ENCODE results near the gene YWHAG. TPM values are rescaled to one million over a fixed set of nuclear protein-coding genes. Genes with fewer than 3 reads are reported as not detected.

The YWHAG gene
- total and polyA plus RNA-seq, 9 of the 15 experiments (the other 6 are each of a cell fraction or from before 2014, with no cell fraction given): 30.4 to 246 (median 94.5) TPM

DNA sequence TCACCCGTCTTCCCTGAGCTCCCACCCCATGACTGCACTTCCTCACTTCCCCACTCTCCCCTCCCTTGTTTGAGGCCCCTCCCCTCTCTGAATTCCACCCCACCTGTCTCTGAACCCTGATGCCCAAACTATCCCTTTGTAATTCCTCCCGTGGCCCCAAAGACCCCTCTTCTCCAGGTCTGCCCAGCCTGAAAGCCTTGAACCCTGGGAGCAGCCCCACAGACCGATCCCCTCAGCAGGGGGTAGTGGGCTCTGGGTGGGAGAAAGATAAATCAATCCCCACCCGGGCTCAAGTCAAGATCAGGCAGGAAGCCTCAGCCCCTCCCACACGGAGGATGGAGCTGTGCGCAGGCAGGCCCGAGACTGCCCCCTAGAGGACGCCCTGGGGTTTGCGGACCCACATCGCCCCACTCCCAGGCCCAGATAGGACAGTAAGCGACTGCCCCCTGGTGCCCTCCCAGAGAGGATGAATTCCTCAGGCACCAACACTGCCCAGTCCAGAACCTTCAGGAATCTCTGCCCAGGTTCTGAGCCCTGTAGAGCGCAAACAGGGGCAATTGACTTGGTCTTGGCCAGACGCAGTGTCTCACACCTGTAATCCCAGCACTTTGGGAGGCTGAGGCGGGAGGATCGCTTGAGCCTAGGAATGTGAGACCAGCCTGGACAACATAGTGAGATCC lies 44.6 kb downstream of the YWHAG start:
- DNase-seq (ENCODE audit: extremely low read depth in 1 of 4, low spot score in 3 of 4) (peak; percentile 95 to 98 (median 96)), FAIRE-seq (peak; percentile 98), ATAC-seq (peak; percentile 73)
- Histone ChIP-seq H3K4me3 (no peak overlapping the region), H3K27me3 (ENCODE audit: control insufficient read depth in 2 of 2, insufficient read depth in 2 of 2, low read length in 2 of 2) (no peaks in the 10 kb centered on the region), H3K4me2 (ENCODE audit: insufficient read depth, low read length) (no peak overlapping the region), H3K9me1 (ENCODE audit: control insufficient read depth, insufficient read depth, low read length) (no peaks in the 10 kb centered on the region), H4K20me1 (replicated peaks; ENCODE audit: control insufficient read depth, insufficient read depth, low read length) (no peaks in the 10 kb centered on the region), H3K9ac (ENCODE audit: insufficient read depth in 1 of 2, low read depth in 2 of 2, low read length in 2 of 2) (peak overlapping the region in 1 of 2 experiments; percentile 26; a peak in 1 of 4 replicates), H3K9me3 (replicated peaks; ENCODE audit: control insufficient read depth, insufficient read depth, low read depth, low read length) (no peaks in the 10 kb centered on the region), H3K4me1 (replicated peaks in 1 of 2; ENCODE audit: control insufficient read depth in 2 of 2, insufficient read depth in 2 of 2, low read length in 2 of 2) (peaks cover 25 to 42% of the 10 kb centered on the region in 2 experiments; a peak in 4 of 5 replicates), H3K36me3 (ENCODE audit: control insufficient read depth, insufficient read depth, low read length) (no peaks in the 10 kb centered on the region), H3K27ac (ENCODE audit: extremely low read depth, low read depth, low read length) (no peak overlapping the region), H3K79me2 (ENCODE audit: control insufficient read depth, insufficient read depth, low read length) (peaks cover 11% of the 10 kb centered on the region), H2AFZ (ENCODE audit: low read depth, low read length) (peak overlapping the region; percentile 53)
- BruUV-seq (replicated peaks): no TSS peak
- POLR2A ChIA-PET: interaction anchor here (0.5 to 1.3 kb wide), 5 partner anchors 8 to 97 kb away, joined by 3 to 5 read pairs (median 3); no protein-coding TSS in a partner anchor
- CTCF ChIA-PET (ENCODE audit: low intra/inter-chr PET ratio): interaction anchor here (0.5 to 4.1 kb wide), 14 partner anchors 12 to 1897 kb away, joined by 3 to 111 read pairs (median 4); partner anchors contain the start of gene HSPB1
- WGBS (ENCODE audit: insufficient coverage, low coverage, missing lambda C conversion rate): 1% methylated on average over 15 of the region's 15 CpGs
- intact Hi-C loops (cut with micrococcal nuclease) (loop anchor here (1.0 to 5.0 kb wide), 5 partner anchors 23 to 447 kb away; no protein-coding TSS in a partner anchor), in situ Hi-C loops (cut with MboI) (loop anchor here (5.0 kb wide), 1 partner anchor 137 kb away; no protein-coding TSS in a partner anchor)
- TF ChIP-seq TFAM (CRISPR knock-in tag; conservative IDR thresholded peaks at IDR 0.05) (no peak), HNRNPUL1 (IDR thresholded peaks at IDR 0.05; ENCODE audit: low read length) (no peak), PURB (CRISPR knock-in tag; IDR thresholded peaks at IDR 0.05; ENCODE audit: low read depth) (no peak), SMARCA5 (IDR thresholded peaks at IDR 0.05) (peak; percentile 94), CBX8 (IDR thresholded peaks at IDR 0.05; ENCODE audit: borderline replicate concordance, extremely low read depth, low read depth, low read length, poor library complexity, severe bottlenecking) (no peak), NFATC3 (IDR thresholded peaks at IDR 0.05) (peak; percentile 25; the same call in 1 of the 2 replicates), ZNF224 (CRISPR knock-in tag; IDR thresholded peaks at IDR 0.05) (no peak), KDM1A (IDR thresholded peaks at IDR 0.05) (peak; percentile 71 to 74; a peak in 3 of 4 replicates), ZNF133 (CRISPR knock-in tag; IDR thresholded peaks at IDR 0.05) (no peak), HEY1 (CRISPR knock-in tag; IDR thresholded peaks at IDR 0.05; ENCODE audit: borderline replicate concordance) (no peak), SP2 (IDR thresholded peaks at IDR 0.05; ENCODE audit: extremely low read depth, low read depth, low read length, poor library complexity, severe bottlenecking) (no peak), ZSCAN32 (CRISPR knock-in tag; IDR thresholded peaks at IDR 0.05) (no peak), ZNF780A (CRISPR knock-in tag; IDR thresholded peaks at IDR 0.05) (no peak), CCAR2 (IDR thresholded peaks at IDR 0.05; ENCODE audit: low read depth, low read length) (no peak), ZNF512 (tag; IDR thresholded peaks at IDR 0.05) (no peak), NCOA2 (IDR thresholded peaks at IDR 0.05; ENCODE audit: partially characterized antibody in 2 of 2) (no peak), ZBED1 (IDR thresholded peaks at IDR 0.05) (0 out of 2 replicates have a peak, but pooled peaks have one; percentile 22), NFIX (CRISPR knock-in tag; IDR thresholded peaks at IDR 0.05; ENCODE audit: low read depth) (no peak), TCF3 (CRISPR knock-in tag; IDR thresholded peaks at IDR 0.05) (peak; percentile 45), GTF2A2 (tag; IDR thresholded peaks at IDR 0.05) (no peak)
- TF ChIP-seq, protein P1, sequence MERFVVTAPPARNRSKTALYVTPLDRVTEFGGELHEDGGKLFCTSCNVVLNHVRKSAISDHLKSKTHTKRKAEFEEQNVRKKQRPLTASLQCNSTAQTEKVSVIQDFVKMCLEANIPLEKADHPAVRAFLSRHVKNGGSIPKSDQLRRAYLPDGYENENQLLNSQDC (CRISPR knock-in tag; IDR thresholded peaks at IDR 0.05): no peak; the same call in 1 of the 2 replicates
